B cell (primary cell): ENCODE data around the gene VOPP1. TPM values are rescaled to one million over a fixed set of nuclear protein-coding genes. Genes with fewer than 3 reads are reported as not detected.
A peak's percentile ranks its signal among the peaks of the same experiment; 100 is the strongest.

Experiments used
- ATAC-seq: fragments of 200-7000 bp; cut with Tn5 transposase; one replicate; pipeline ENCODE4 v1.10.0; 2021; ENCODE audit warnings: low read depth, mild to moderate bottlenecking, moderate number of reproducible peaks, moderate library complexity
- CTCF ChIA-PET: fragments of 350-600 bp; sonication (Branson Sonifier 250); formaldehyde crosslinking; loops from one replicate; lab custom pipeline; 2021; ENCODE audit warnings: antibody characterized with exemption, inconsistent platforms; lab: Charles Lee
- POLR2A ChIA-PET: fragments of 350-600 bp; sonication (Branson Sonifier 250); formaldehyde crosslinking; loops from one replicate; lab custom pipeline; 2021; ENCODE audit warnings: antibody characterized with exemption; lab: Charles Lee
- DNase-seq: peaks from one replicate; pipeline ENCODE4 v3.0.0; 2013
- H2AFZ ChIP-seq: 2 replicates; pipeline ENCODE4 v1.6.1; 2012; ENCODE audit warnings: mild to moderate bottlenecking, low read depth, low read length; ENCODE audit not compliant: insufficient read depth, poor library complexity, severe bottlenecking
- H3K27ac ChIP-seq, 2 donors: 1 replicate in 1 of 2; 2 replicates in 1 of 2; pipeline ENCODE4 v1.5.1; 2012 to 2013; ENCODE audit warnings: low read length in 2 of 2, mild to moderate bottlenecking in 2 of 2, moderate library complexity in 1 of 2
- H3K27me3 ChIP-seq, 4 experiments: fragments of 200-600 bp in 1 of 4; sonication (generic) in 1 of 4; replicated peaks in 1 of 4; 1 replicate in 2 of 4; 2 replicates in 2 of 4; pipeline versions ENCODE4 v1.6.1 to v1.7.0; 2013 to 2016; ENCODE audit warnings: low read length in 3 of 4, mild to moderate bottlenecking in 2 of 4, mixed read lengths in 1 of 4, moderate library complexity in 1 of 4; ENCODE audit not compliant: insufficient read depth in 4 of 4, control insufficient read depth in 3 of 4; ENCODE audit errors: control extremely low read depth in 1 of 4
- H3K36me3 ChIP-seq, 2 experiments: replicated peaks in 1 of 2; 1 replicate in 1 of 2; 2 replicates in 1 of 2; pipeline versions ENCODE4 v1.6.1 to v1.7.1; 2013; ENCODE audit warnings: low read length in 1 of 2; ENCODE audit not compliant: insufficient read depth in 2 of 2, control insufficient read depth in 1 of 2; ENCODE audit errors: control extremely low read depth in 1 of 2, extremely low read depth in 1 of 2
- H3K4me1 ChIP-seq, 2 donors: fragments of 200-600 bp in 1 of 2; sonication (generic) in 1 of 2; 1 replicate in 1 of 2; 2 replicates in 1 of 2; pipeline versions ENCODE4 v1.5.1 to v1.6.1; 2013 to 2017; ENCODE audit warnings: low read length in 2 of 2; ENCODE audit not compliant: control insufficient read depth in 2 of 2, insufficient read depth in 2 of 2
- H3K4me2 ChIP-seq: replicated peaks from 2 replicates; pipeline ENCODE3; 2012; ENCODE audit warnings: mild to moderate bottlenecking, low read depth, low read length; ENCODE audit not compliant: poor library complexity, severe bottlenecking
- H3K4me3 ChIP-seq, 5 experiments: fragments of 200-600 bp in 1 of 5; sonication (generic) in 1 of 5; 1 replicate in 3 of 5; 2 replicates in 2 of 5; pipeline versions ENCODE4 v1.5.1 to v1.7.0; 2011 to 2016; ENCODE audit warnings: low read length in 4 of 5, mild to moderate bottlenecking in 4 of 5, low read depth in 2 of 5, control low read depth in 1 of 5, moderate library complexity in 1 of 5; ENCODE audit not compliant: insufficient read depth in 1 of 5; ENCODE audit errors: control extremely low read depth in 1 of 5, extremely low read depth in 1 of 5
- H3K79me2 ChIP-seq: fragments of 200-600 bp; sonication (generic); one replicate; pipeline ENCODE4 v1.6.0; 2016; ENCODE audit warnings: low read length; ENCODE audit not compliant: control insufficient read depth, insufficient read depth
- H3K9ac ChIP-seq: fragments of 200-600 bp; sonication (generic); 2 replicates; pipeline ENCODE4 v1.6.1; 2017; ENCODE audit warnings: mild to moderate bottlenecking, low read length, moderate library complexity
- H3K9me3 ChIP-seq, 3 donors: one replicate each; pipeline versions ENCODE4 v1.6.1 to v1.7.1; 2013; ENCODE audit warnings: low read length in 2 of 3; ENCODE audit not compliant: control insufficient read depth in 2 of 3, insufficient read depth in 1 of 3; ENCODE audit errors: control extremely low read depth in 1 of 3
- H4K20me1 ChIP-seq: 2 replicates; pipeline ENCODE4 v1.6.0; 2012; ENCODE audit warnings: mild to moderate bottlenecking, low read length; ENCODE audit not compliant: insufficient read depth, control insufficient read depth, poor library complexity, severe bottlenecking
- H3K27ac Mint-ChIP-seq: one replicate; pipeline ENCODE4 v1.8.0; 2021; ENCODE audit warnings: mixed read lengths
- H3K27me3 Mint-ChIP-seq: one replicate; pipeline ENCODE4 v1.8.0; 2021; ENCODE audit warnings: mixed read lengths
- H3K4me1 Mint-ChIP-seq: one replicate; pipeline ENCODE4 v1.8.0; 2021; ENCODE audit warnings: mixed read lengths
- H3K4me3 Mint-ChIP-seq: one replicate; pipeline ENCODE4 v1.8.0; 2021; ENCODE audit warnings: mixed read lengths
- H3K9me3 Mint-ChIP-seq: one replicate; pipeline ENCODE4 v1.8.0; 2022; ENCODE audit warnings: mixed read lengths; ENCODE audit not compliant: insufficient read depth
- CTCF ChIP-seq: fragments of 200-600 bp; IDR thresholded peaks from one replicate; pipeline ENCODE4 v1.8.0; 2022; ENCODE audit warnings: antibody characterized with exemption, mild to moderate bottlenecking
- EZH2 ChIP-seq: IDR thresholded peaks from 2 replicates; pipeline ENCODE4 v1.6.1; 2012; ENCODE audit warnings: borderline replicate concordance, low read depth, mild to moderate bottlenecking, moderate library complexity, low read length; ENCODE audit not compliant: insufficient read depth, poor library complexity, severe bottlenecking
- WGBS: methylation state at CpG from one replicate; pipeline ENCODE4 v1.1.5; 2013; ENCODE audit warnings: missing lambda C conversion rate; ENCODE audit not compliant: insufficient coverage; 5-methylcytosine and 5-hydroxymethylcytosine counted together
- intact Hi-C: fragments of 100-400 bp; cut with micrococcal nuclease; formaldehyde crosslinking; loops from one replicate; pipeline ENCODE4 v1.10.0; 2022
- polyA plus RNA-seq: library from polyadenylated mRNA; depleted of rRNA; stranded (reverse); fragments of >200 nt; gene quantifications from 2 replicates; pipeline ENCODE4 v1.2.3, GENCODE V29; 2012
- total RNA-seq, 2 donors: library from RNA; stranded (reverse); fragments of 120-200 nt in 1 of 2; gene quantifications; 1 replicate in 1 of 2; 2 replicates in 1 of 2; pipeline versions ENCODE4 v1.2.3 to v1.2.4, GENCODE V29; 2013 to 2022

VOPP1 gene
- total and polyA plus RNA-seq, 2 donors (not counting 1 experiment from before 2014, with no cell fraction given) = 53.2 to 256 TPM

- no peaks in the 10 kb centered on the region for H3K27me3 Mint-ChIP-seq
- Histone ChIP-seq H3K36me3 (peaks cover 0 to 65% of the 10 kb centered on the region in 2 experiments), H3K4me2 (no peak overlapping the region), H3K79me2 (peaks cover 92% of the 10 kb centered on the region), H3K4me1 (peaks cover 18 to 86% of the 10 kb centered on the region in 2 donors), H3K4me3 (no peak overlapping the region), H4K20me1 (peaks cover 50% of the 10 kb centered on the region), H3K9ac (no peak overlapping the region), H3K27ac (peak overlapping the region in 1 of 2 donors; percentile 2), H2AFZ (no peak overlapping the region), H3K9me3 (no peaks in the 10 kb centered on the region), H3K27me3 (no peaks in the 10 kb centered on the region)
- TF ChIP-seq EZH2 (no peak), CTCF (no peak)
- CTCF ChIA-PET = interaction anchor here (1.1 to 1.3 kb wide), 3 partner anchors 14 to 26 kb away, joined by 3 to 4 read pairs (median 3); no protein-coding TSS in a partner anchor
- ATAC-seq (no peak), DNase-seq (no peak)
- no peaks in the 10 kb centered on the region for H3K9me3 Mint-ChIP-seq
- POLR2A ChIA-PET = interaction anchor here (9.1 kb wide), 1 partner anchor 15 kb away, joined by 60 read pairs; no protein-coding TSS in a partner anchor
- H3K27ac Mint-ChIP-seq = peak overlapping the region; percentile 86
- 79% methylated on average over 7 of the region's 15 CpGs for WGBS
- H3K4me1 Mint-ChIP-seq = peaks cover 89% of the 10 kb centered on the region
- H3K4me3 Mint-ChIP-seq = peak overlapping the region; percentile 54
- intact Hi-C loops = loop anchor here (2.0 kb wide), 1 partner anchor 15 kb away; no protein-coding TSS in a partner anchor
Measured at GRCh38 chr7:55517936-55518689, 54.2 kb downstream of the VOPP1 start.
